NCI-H1930 (cell line): ENCODE measurements around the gene CALN1.

Source experiments
- DNase-seq, 2 experiments: peaks; one replicate each; lab custom pipeline; 2025; lab: John Stamatoyannopoulos, UW

The CALN1 gene

GRCh38 chr7:72039460-72039859, 372.7 kb downstream of the CALN1 start:
- no peak for DNase-seq

GRCh38 chr7:72038022-72038732, 374.0 kb downstream of the CALN1 start:
- DNase-seq: no peak

- no peak for DNase-seq
Measured at GRCh38 chr7:72037516-72037915, 374.6 kb downstream of the CALN1 start.

- DNase-seq: no peak
Measured at GRCh38 chr7:72035266-72035665, 376.9 kb downstream of the CALN1 start.

GRCh38 chr7:72032934-72033333, 379.2 kb downstream of the CALN1 start:
- DNase-seq: no peak

- DNase-seq: no peak
Measured at GRCh38 chr7:72030994-72031667, 381.0 kb downstream of the CALN1 start.

- no peak for DNase-seq
Measured at GRCh38 chr7:72028267-72028666, 383.9 kb downstream of the CALN1 start.

- DNase-seq: no peak
Measured at GRCh38 chr7:72025381-72025960, 386.7 kb downstream of the CALN1 start.

- DNase-seq: no peak
Measured at GRCh38 chr7:72023926-72024325, 388.2 kb downstream of the CALN1 start.

- DNase-seq: no peak
Measured at GRCh38 chr7:72021716-72022115, 390.4 kb downstream of the CALN1 start.

GRCh38 chr7:72020311-72020710, 391.8 kb downstream of the CALN1 start:
- no peak for DNase-seq

- DNase-seq: no peak
Measured at GRCh38 chr7:72019436-72019835, 392.7 kb downstream of the CALN1 start.

GRCh38 chr7:72017756-72018155, 394.4 kb downstream of the CALN1 start:
- no peak for DNase-seq

- no peak for DNase-seq
Measured at GRCh38 chr7:72016574-72016973, 395.6 kb downstream of the CALN1 start.

GRCh38 chr7:72015136-72015535, 397.0 kb downstream of the CALN1 start:
- DNase-seq: no peak

- no peak for DNase-seq
Measured at GRCh38 chr7:72007018-72007417, 405.1 kb downstream of the CALN1 start.

GRCh38 chr7:72003236-72003635, 408.9 kb downstream of the CALN1 start:
- no peak for DNase-seq

GRCh38 chr7:71996141-71996540, 416.0 kb downstream of the CALN1 start:
- no peak for DNase-seq

- no peak for DNase-seq
Measured at GRCh38 chr7:71995111-71995510, 417.0 kb downstream of the CALN1 start.

- DNase-seq: no peak
Measured at GRCh38 chr7:71991586-71991985, 420.6 kb downstream of the CALN1 start.

- DNase-seq: no peak
Measured at GRCh38 chr7:71990138-71990462, 422.0 kb downstream of the CALN1 start.

- no peak for DNase-seq
Measured at GRCh38 chr7:71988201-71988600, 423.9 kb downstream of the CALN1 start.

- DNase-seq: no peak
Measured at GRCh38 chr7:71987200-71987767, 424.9 kb downstream of the CALN1 start.
